Measurements from ENCODE around the gene NR3C2.

DNA sequence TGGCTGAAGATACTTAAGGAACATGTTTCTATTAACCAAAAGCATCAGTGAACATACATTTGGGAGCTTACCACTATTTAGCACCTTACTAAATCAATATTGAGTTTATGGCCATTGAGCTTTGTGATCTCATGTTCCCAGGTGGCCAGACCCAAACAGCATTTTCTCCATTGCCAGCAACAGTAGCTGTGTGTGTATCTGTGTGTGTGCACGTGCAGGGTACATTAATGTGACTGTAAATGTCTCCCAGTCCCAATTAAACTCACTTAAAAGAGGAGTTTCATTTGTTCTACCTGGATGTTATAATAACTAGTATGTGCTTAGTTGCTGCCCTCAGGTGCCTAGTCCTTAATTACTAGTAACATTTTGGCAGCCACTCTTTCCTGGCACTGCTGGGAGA lies 282.4 kb downstream of the NR3C2 start:
- TF ChIP-seq, protein P1, sequence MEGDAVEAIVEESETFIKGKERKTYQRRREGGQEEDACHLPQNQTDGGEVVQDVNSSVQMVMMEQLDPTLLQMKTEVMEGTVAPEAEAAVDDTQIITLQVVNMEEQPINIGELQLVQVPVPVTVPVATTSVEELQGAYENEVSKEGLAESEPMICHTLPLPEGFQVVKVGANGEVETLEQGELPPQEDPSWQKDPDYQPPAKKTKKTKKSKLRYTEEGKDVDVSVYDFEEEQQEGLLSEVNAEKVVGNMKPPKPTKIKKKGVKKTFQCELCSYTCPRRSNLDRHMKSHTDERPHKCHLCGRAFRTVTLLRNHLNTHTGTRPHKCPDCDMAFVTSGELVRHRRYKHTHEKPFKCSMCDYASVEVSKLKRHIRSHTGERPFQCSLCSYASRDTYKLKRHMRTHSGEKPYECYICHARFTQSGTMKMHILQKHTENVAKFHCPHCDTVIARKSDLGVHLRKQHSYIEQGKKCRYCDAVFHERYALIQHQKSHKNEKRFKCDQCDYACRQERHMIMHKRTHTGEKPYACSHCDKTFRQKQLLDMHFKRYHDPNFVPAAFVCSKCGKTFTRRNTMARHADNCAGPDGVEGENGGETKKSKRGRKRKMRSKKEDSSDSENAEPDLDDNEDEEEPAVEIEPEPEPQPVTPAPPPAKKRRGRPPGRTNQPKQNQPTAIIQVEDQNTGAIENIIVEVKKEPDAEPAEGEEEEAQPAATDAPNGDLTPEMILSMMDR (conservative IDR thresholded peaks at IDR 0.05; ENCODE audit: low read depth, low read length): no peak
- TF ChIP-seq EZH2 (IDR thresholded peaks at IDR 0.05; ENCODE audit: low read length, unreplicated experiment): no peak
